Measurements from ENCODE around the gene PLXNB2.

The PLXNB2 gene

GRCh38 chr22:50251477-50252081 is 55.9 kb downstream of the PLXNB2 start:
- DNase-seq (ENCODE audit: insufficient read length, low spot score), result no peak
- TF ChIP-seq CTCF (IDR thresholded peaks at IDR 0.05; ENCODE audit: insufficient read depth, missing control alignments), result no peak
- no peak for FAIRE-seq

GRCh38 chr22:50250555-50251476 is 56.6 kb downstream of the PLXNB2 start, which contains the start of gene HDAC10:
HDAC10 (minus strand) TSS chr22:50251265; CDS start chr22:50251032, 233 bp downstream.
- FAIRE-seq, result no peak
- DNase-seq (ENCODE audit: insufficient read length, low spot score), result no peak
- TF ChIP-seq CTCF (IDR thresholded peaks at IDR 0.05; ENCODE audit: insufficient read depth, missing control alignments), result no peak

- no peak for TF ChIP-seq CTCF (IDR thresholded peaks at IDR 0.05; ENCODE audit: insufficient read depth, missing control alignments)
- FAIRE-seq, result no peak
- no peak for DNase-seq (ENCODE audit: insufficient read length, low spot score)
These were observed 57.2 kb downstream of the PLXNB2 start for GRCh38 chr22:50250249-50250554.

- DNase-seq (ENCODE audit: insufficient read length, low spot score), result no peak
- TF ChIP-seq CTCF (IDR thresholded peaks at IDR 0.05; ENCODE audit: insufficient read depth, missing control alignments), result no peak
- FAIRE-seq, result no peak
These were observed 57.9 kb downstream of the PLXNB2 start for GRCh38 chr22:50249341-50250248.

GRCh38 chr22:50248196-50249081 is 59.0 kb downstream of the PLXNB2 start:
- no peak for TF ChIP-seq CTCF (IDR thresholded peaks at IDR 0.05; ENCODE audit: insufficient read depth, missing control alignments)
- DNase-seq (ENCODE audit: insufficient read length, low spot score) (no peak), FAIRE-seq (no peak)

- TF ChIP-seq CTCF (IDR thresholded peaks at IDR 0.05; ENCODE audit: insufficient read depth, missing control alignments), result no peak
- no peak for DNase-seq (ENCODE audit: insufficient read length, low spot score)
- FAIRE-seq, result no peak
These were observed 59.7 kb downstream of the PLXNB2 start for GRCh38 chr22:50247748-50248147.

Data from D721Med (cell line).